K562 (cell line): ENCODE measurements around the gene HSF2BP.

ENCODE experiments used
- BRCA1 ChIP-seq, 2 experiments: fragments of 450-650 bp in 1 of 2; sonication (generic) in 1 of 2; formaldehyde crosslinking in 1 of 2; IDR thresholded peaks; 2 replicates each; pipeline versions ENCODE4 v1.5.0 to v1.6.1; 2017 to 2020; ENCODE audit warnings: mild to moderate bottlenecking in 1 of 2, missing genetic modification reagents in 1 of 2
- CTCF ChIP-seq, 3 experiments: IDR thresholded peaks in 2 of 3; conservative IDR thresholded peaks in 1 of 3; 2 replicates each; pipeline ENCODE4 v1.5.1; 2011 to 2012; ENCODE audit warnings: low read length in 3 of 3, mild to moderate bottlenecking in 3 of 3, control low read depth in 2 of 3, improper control_type of control experiment in 1 of 3, inconsistent platforms in 1 of 3, low read depth in 1 of 3, mixed read lengths in 1 of 3, moderate library complexity in 1 of 3; ENCODE audit not compliant: insufficient read depth in 2 of 3
- HNRNPL ChIP-seq: fragments of 200-400 bp; formaldehyde crosslinking; IDR thresholded peaks from 2 replicates; pipeline ENCODE4 v1.6.1; 2017; ENCODE audit warnings: low read depth, mild to moderate bottlenecking, low read length
- MED1 ChIP-seq: sonication (generic); formaldehyde crosslinking; IDR thresholded peaks from 2 replicates; pipeline ENCODE4 v1.8.1; 2023; ENCODE audit warnings: missing genetic modification reagents, borderline replicate concordance
- NCOA6 ChIP-seq: fragments of 450-650 bp; IDR thresholded peaks from 2 replicates; pipeline ENCODE4 v1.6.1; 2017; ENCODE audit warnings: mild to moderate bottlenecking
- PRMT5 ChIP-seq: sonication (generic); formaldehyde crosslinking; IDR thresholded peaks from 2 replicates; pipeline ENCODE4 v1.5.0; 2020; ENCODE audit warnings: missing genetic modification reagents
- THAP12 ChIP-seq: fragments of 250-450 bp; sonication (Bioruptor Pico); IDR thresholded peaks from 2 replicates; pipeline ENCODE4 v1.9.0; 2021; ENCODE audit warnings: mild to moderate bottlenecking, inconsistent platforms
- ZBTB33 ChIP-seq: sonication (generic); formaldehyde crosslinking; IDR thresholded peaks from 2 replicates; pipeline ENCODE4 v1.8.1; 2023; ENCODE audit warnings: mild to moderate bottlenecking, missing genetic modification reagents
- TF ChIP-seq, protein P1 (sequence below), 2 experiments: fragments of 450-650 bp in 1 of 2; sonication (generic) in 1 of 2; formaldehyde crosslinking in 1 of 2; IDR thresholded peaks; 2 replicates each; pipeline versions ENCODE4 v1.7.1 to v1.9.0; 2016 to 2022; ENCODE audit warnings: inconsistent platforms in 1 of 2, mild to moderate bottlenecking in 1 of 2, missing genetic modification reagents in 1 of 2
- TF ChIP-seq, protein P2 (sequence below), 3 experiments: fragments of 200-800 bp in 1 of 3; fragments of 250-450 bp in 1 of 3; fragments of 450-650 bp in 1 of 3; sonication (Bioruptor Pico) in 1 of 3; sonication (Bioruptor generic) in 1 of 3; formaldehyde crosslinking in 1 of 3; IDR thresholded peaks; 2 replicates each; pipeline versions ENCODE4 v1.6.1 to v1.8.0; 2016 to 2022; ENCODE audit warnings: mild to moderate bottlenecking in 2 of 3, missing genetic modification characterization in 2 of 3, missing compliant biosample characterization in 1 of 3, moderate library complexity in 1 of 3

DNA sequence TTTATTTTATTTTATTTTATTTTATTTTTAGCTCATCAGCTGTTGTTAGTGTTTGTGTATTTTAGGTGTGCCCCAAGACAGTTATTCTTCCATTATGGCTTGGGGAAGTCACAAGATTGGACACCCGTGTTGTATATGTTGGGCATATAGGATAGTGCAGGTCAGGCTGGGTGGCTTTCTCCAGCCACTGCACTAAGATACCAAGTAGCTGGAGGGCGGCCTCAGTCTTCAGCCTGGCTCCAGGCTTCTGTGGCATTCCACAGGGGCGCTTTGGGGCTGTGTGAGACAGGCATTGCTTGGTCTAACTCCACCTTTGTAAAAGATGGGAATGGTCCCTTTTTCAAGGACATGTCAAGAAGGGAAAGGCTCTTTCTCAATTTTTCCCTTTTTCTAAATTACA lies 16.6 kb upstream of the HSF2BP start:
- TF ChIP-seq THAP12 (CRISPR knock-in tag) = no peak
- TF ChIP-seq, protein P1, sequence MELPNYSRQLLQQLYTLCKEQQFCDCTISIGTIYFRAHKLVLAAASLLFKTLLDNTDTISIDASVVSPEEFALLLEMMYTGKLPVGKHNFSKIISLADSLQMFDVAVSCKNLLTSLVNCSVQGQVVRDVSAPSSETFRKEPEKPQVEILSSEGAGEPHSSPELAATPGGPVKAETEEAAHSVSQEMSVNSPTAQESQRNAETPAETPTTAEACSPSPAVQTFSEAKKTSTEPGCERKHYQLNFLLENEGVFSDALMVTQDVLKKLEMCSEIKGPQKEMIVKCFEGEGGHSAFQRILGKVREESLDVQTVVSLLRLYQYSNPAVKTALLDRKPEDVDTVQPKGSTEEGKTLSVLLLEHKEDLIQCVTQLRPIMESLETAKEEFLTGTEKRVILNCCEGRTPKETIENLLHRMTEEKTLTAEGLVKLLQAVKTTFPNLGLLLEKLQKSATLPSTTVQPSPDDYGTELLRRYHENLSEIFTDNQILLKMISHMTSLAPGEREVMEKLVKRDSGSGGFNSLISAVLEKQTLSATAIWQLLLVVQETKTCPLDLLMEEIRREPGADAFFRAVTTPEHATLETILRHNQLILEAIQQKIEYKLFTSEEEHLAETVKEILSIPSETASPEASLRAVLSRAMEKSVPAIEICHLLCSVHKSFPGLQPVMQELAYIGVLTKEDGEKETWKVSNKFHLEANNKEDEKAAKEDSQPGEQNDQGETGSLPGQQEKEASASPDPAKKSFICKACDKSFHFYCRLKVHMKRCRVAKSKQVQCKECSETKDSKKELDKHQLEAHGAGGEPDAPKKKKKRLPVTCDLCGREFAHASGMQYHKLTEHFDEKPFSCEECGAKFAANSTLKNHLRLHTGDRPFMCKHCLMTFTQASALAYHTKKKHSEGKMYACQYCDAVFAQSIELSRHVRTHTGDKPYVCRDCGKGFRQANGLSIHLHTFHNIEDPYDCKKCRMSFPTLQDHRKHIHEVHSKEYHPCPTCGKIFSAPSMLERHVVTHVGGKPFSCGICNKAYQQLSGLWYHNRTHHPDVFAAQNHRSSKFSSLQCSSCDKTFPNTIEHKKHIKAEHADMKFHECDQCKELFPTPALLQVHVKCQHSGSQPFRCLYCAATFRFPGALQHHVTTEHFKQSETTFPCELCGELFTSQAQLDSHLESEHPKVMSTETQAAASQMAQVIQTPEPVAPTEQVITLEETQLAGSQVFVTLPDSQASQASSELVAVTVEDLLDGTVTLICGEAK (IDR thresholded peaks at IDR 0.05) = no peak
- TF ChIP-seq, protein P1 (CRISPR knock-in tag; IDR thresholded peaks at IDR 0.05) = no peak
- TF ChIP-seq MED1 = no peak
- TF ChIP-seq, protein P2, sequence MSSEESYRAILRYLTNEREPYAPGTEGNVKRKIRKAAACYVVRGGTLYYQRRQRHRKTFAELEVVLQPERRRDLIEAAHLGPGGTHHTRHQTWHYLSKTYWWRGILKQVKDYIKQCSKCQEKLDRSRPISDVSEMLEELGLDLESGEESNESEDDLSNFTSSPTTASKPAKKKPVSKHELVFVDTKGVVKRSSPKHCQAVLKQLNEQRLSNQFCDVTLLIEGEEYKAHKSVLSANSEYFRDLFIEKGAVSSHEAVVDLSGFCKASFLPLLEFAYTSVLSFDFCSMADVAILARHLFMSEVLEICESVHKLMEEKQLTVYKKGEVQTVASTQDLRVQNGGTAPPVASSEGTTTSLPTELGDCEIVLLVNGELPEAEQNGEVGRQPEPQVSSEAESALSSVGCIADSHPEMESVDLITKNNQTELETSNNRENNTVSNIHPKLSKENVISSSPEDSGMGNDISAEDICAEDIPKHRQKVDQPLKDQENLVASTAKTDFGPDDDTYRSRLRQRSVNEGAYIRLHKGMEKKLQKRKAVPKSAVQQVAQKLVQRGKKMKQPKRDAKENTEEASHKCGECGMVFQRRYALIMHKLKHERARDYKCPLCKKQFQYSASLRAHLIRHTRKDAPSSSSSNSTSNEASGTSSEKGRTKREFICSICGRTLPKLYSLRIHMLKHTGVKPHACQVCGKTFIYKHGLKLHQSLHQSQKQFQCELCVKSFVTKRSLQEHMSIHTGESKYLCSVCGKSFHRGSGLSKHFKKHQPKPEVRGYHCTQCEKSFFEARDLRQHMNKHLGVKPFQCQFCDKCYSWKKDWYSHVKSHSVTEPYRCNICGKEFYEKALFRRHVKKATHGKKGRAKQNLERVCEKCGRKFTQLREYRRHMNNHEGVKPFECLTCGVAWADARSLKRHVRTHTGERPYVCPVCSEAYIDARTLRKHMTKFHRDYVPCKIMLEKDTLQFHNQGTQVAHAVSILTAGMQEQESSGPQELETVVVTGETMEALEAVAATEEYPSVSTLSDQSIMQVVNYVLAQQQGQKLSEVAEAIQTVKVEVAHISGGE (CRISPR knock-in tag; IDR thresholded peaks at IDR 0.05) = no peak
- TF ChIP-seq ZBTB33 (CRISPR knock-in tag) = no peak
- TF ChIP-seq CTCF (IDR thresholded peaks at IDR 0.05 in 2 of 3, conservative IDR thresholded peaks at IDR 0.05 in 1 of 3; ENCODE audit: insufficient read depth in 2 of 3, low read depth in 1 of 3, low read length in 3 of 3) = no peak
- no peak for TF ChIP-seq NCOA6
- no peak for TF ChIP-seq HNRNPL
- TF ChIP-seq PRMT5 (CRISPR knock-in tag) = no peak
- TF ChIP-seq BRCA1 (IDR thresholded peaks at IDR 0.05) = no peak
- no peak for TF ChIP-seq BRCA1 (CRISPR knock-in tag; IDR thresholded peaks at IDR 0.05)
